SJCRH30 (cell line): ENCODE measurements around the gene RYR2. TPM values are rescaled to one million over a fixed set of nuclear protein-coding genes. Genes with fewer than 3 reads are reported as not detected.

Experiments
- DNase-seq, 2 experiments: peaks; one replicate each; pipeline ENCODE4 v3.0.0-alpha.2; 2015 to 2020
- H3K27ac ChIP-seq: fragments of 250-450 bp; sonication (Bioruptor Pico); 2 replicates; pipeline ENCODE4 v1.5.1; 2020; ENCODE audit warnings: mild to moderate bottlenecking, moderate library complexity
- H3K27me3 ChIP-seq: fragments of 250-450 bp; sonication (Bioruptor Pico); 2 replicates; pipeline ENCODE4 v1.5.1; 2020; ENCODE audit warnings: mild to moderate bottlenecking, moderate library complexity
- H3K36me3 ChIP-seq: fragments of 250-450 bp; sonication (Bioruptor Pico); 2 replicates; pipeline ENCODE4 v1.5.1; 2020; ENCODE audit warnings: mild to moderate bottlenecking, moderate library complexity
- H3K4me1 ChIP-seq: fragments of 250-450 bp; sonication (Bioruptor Pico); 2 replicates; pipeline ENCODE4 v1.5.1; 2020; ENCODE audit warnings: mild to moderate bottlenecking, moderate library complexity
- H3K4me3 ChIP-seq: fragments of 250-450 bp; sonication (Bioruptor Pico); 2 replicates; pipeline ENCODE4 v1.5.1; 2020; ENCODE audit warnings: mild to moderate bottlenecking, moderate library complexity
- H3K9me3 ChIP-seq: fragments of 250-450 bp; sonication (Bioruptor Pico); replicated peaks from 2 replicates; pipeline ENCODE4 v1.5.1; 2020; ENCODE audit warnings: mild to moderate bottlenecking, moderate library complexity
- total RNA-seq: library from RNA; depleted of rRNA; stranded (reverse); fragments of >200 nt; shearing (Covaris generic); gene quantifications from 2 replicates; pipeline ENCODE4 v1.2.3, GENCODE V29; 2014

RYR2 gene
- total RNA-seq, 1 experiment from 2014 or later = 1.3 TPM

DNA sequence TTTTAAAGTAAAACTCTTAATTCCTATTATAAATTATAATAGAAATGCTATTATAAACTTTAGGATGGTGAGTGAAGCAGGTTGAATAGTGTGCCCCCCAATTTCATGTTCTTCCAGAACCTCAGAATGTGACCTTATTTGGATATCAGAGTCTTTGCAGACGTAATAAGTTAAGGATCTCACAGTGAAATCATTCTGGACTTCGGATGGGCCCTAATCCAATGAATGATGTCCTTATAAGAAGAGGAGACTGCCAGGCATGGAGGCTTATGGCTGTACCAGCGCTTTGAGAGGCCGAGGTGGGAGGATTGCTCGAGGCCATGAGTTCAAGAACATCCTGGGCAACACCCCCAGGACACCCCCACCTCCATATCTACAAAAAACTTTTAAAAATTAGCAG, 28.4 kb upstream of the RYR2 start:
- no peak for DNase-seq
- Histone ChIP-seq H3K4me3 (no peak overlapping the region), H3K9me3 (no peaks in the 10 kb centered on the region), H3K4me1 (no peaks in the 10 kb centered on the region), H3K27ac (no peak overlapping the region), H3K36me3 (no peaks in the 10 kb centered on the region), H3K27me3 (no peaks in the 10 kb centered on the region; the same call in 1 of the 2 replicates)

DNA sequence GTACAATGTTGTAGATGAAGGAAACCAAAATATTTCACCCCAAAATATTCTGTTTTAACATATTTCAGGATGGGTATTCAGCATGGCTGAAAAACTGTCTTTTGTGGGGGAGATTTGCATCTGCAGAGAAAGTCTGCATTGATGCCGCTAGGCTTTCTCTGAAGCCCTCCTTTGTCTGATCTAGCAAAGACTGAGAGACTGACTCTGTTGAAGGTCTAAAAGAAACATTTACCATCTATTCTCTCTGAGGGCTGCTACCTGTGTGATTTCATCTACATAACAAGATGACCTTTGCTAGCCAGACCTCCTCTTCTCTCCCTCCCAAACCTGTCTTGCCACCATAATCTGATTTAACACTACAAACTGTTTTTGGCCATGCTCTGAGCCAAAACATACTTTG, 25.4 kb upstream of the RYR2 start:
- Histone ChIP-seq H3K9me3 (no peaks in the 10 kb centered on the region), H3K27ac (no peak overlapping the region), H3K36me3 (no peaks in the 10 kb centered on the region), H3K4me1 (no peaks in the 10 kb centered on the region), H3K27me3 (no peaks in the 10 kb centered on the region), H3K4me3 (no peak overlapping the region)
- no peak for DNase-seq

DNA sequence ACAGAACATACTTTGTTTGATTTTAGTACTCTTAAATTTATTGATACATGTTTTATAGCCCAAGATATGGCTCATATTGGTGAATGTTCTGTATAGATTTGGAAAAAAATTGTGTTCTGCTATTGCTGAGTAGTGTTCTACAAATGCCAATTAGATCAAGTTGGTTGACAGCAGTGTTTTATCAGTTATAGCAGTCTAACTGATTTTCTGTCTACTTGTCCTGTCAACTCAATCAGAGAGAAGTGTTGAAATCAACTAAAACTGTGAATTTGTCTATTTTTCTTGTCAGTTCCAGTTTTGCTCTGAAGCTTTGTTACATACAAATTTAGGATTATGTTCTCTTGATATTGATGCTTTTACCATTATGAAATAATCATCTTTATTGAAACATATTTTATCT, 23.1 kb upstream of the RYR2 start:
- H3K27me3 ChIP-seq = no peaks in the 10 kb centered on the region
- no peaks in the 10 kb centered on the region for H3K36me3 ChIP-seq
- no peaks in the 10 kb centered on the region for H3K4me1 ChIP-seq
- no peak overlapping the region for H3K27ac ChIP-seq
- no peaks in the 10 kb centered on the region for H3K9me3 ChIP-seq
- DNase-seq = no peak
- H3K4me3 ChIP-seq = no peak overlapping the region

DNA sequence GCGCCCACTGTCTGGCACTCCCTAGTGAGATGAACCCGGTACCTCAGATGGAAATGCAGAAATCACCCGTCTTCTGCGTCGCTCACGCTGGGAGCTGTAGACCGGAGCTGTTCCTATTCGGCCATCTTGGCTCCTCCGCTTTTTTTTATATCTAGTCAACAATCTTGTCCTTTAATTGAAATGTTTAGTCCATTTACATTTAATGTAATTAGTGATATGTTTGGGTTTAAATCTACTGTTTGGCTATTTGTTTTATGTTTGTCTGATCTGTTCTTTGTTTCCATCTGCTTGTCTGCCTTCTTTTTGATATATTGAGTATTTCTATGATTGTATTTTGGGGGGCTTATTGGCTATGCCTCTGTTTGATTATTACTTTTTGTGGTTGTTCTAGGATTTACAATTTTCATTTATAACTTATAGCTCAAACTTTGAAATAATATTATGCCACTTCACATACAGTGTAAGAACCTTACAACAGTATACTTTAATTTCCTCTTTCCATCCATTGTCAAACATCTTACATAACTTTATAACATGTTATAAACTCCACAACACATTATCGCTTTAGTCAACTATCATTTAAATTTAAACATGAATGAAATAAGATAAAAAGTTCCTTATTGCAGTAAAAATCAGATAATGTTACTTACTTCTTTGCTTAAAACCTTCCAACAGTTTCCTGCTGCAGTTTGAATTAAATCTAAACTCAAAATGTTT, 16.5 kb upstream of the RYR2 start:
- no peak for DNase-seq
- Histone ChIP-seq H3K27me3 (no peaks in the 10 kb centered on the region), H3K36me3 (no peaks in the 10 kb centered on the region), H3K4me3 (no peak overlapping the region), H3K27ac (no peak overlapping the region), H3K4me1 (no peaks in the 10 kb centered on the region), H3K9me3 (no peaks in the 10 kb centered on the region)

DNA sequence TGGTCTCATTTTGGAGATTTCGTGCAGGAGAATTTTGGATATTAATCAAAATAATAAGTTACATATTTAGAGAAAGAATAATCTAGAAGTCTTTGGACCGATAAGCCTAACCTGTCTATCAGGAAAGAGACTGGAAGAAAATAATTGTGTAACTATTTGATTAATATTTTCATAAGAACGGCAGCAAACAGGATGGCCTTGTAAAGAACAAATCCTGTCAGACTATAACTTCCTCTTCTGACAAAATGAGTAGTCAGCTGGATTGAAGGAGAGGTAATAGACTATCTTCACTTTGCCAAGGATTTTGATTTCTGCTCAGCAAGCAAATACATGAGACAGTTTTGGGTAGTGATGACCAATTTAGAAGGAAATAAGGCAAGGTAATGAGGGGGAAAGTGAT, 12.7 kb upstream of the RYR2 start:
- Histone ChIP-seq H3K9me3 (no peaks in the 10 kb centered on the region), H3K27me3 (no peaks in the 10 kb centered on the region), H3K27ac (no peak overlapping the region), H3K36me3 (no peaks in the 10 kb centered on the region), H3K4me1 (no peaks in the 10 kb centered on the region), H3K4me3 (no peak overlapping the region)
- no peak for DNase-seq

DNA sequence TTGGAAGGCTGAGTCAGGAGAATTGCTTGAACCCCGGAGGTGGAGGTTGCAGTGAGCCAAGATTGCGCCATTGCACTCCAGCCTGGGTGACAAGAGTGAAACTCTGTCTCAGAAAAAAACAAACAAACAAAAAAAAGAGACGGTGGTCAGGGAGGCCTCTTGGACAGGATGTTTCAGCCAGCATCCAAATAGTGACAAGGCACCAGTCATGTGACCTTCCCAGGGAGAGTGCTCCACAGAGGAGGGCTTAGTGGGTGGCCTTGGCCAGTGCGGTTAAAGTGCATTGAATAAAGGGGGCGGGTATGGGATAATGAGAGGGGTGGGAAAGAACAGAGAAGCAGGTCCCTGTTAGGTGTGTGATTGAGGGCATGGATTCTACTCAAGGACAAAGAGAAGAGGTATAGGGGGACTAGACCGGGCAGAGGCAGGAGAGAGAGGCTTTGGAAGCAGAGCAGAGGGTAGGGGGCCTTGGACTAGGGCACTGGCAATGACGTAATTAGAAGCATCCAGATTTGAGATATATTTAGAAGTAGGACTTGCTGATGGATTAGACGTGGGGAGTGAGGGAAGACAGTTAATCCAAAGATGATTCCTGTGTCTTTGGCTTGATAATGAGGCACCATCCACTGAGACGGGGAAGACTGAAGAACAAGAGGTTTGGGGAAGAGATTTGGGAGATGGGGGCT, 12.0 kb upstream of the RYR2 start:
- no peaks in the 10 kb centered on the region for H3K36me3 ChIP-seq

DNA sequence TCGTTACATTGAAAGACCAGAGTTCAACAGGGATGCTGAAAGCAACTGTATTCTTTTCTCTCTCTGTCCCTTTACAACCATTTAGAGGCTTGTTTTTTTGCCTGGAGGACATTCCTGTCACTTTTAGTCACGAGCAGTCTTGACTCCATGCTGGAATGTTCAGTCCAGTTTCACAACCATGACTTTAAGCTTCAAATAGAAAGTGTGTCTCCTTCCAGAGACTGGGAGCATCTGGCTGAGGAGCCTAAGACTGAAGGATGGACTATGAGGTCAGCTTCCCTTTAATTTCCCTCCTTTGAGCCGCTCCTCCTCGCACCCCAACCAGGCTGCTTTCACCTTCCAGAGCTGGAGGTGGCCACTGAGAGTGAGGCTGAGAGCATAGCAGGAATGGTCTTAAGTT, 10.5 kb upstream of the RYR2 start:
- H3K27me3 ChIP-seq = no peaks in the 10 kb centered on the region
- no peak overlapping the region for H3K4me3 ChIP-seq
- H3K4me1 ChIP-seq = no peaks in the 10 kb centered on the region
- no peak overlapping the region for H3K27ac ChIP-seq
- no peaks in the 10 kb centered on the region for H3K9me3 ChIP-seq
- no peak for DNase-seq
- H3K36me3 ChIP-seq = no peaks in the 10 kb centered on the region

More for the DNA sequence above, 12.0 kb upstream of the RYR2 start:
- Histone ChIP-seq H3K9me3 (no peaks in the 10 kb centered on the region), H3K27ac (no peak overlapping the region), H3K4me1 (no peaks in the 10 kb centered on the region), H3K27me3 (no peaks in the 10 kb centered on the region), H3K4me3 (no peak overlapping the region)
- DNase-seq = no peak

DNA sequence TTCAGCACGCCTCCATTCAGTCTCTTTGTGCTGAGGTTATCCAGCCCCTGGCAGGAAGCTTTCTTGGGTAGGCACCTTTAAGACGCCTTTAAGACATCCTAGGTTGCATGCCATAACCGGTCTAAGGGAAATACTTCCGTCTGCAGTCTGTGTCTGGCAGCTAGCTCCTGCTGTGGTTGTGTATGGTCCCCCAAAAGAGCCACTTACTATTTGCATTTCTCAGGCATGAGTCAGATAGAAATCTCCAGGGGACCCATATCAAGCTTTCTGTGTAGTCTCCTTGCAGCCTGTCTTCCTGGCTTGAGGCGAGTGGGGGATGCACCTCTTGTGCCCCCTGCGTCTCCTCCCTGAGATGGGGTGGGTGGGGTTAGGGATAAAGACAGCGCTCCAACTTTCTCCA, 10.0 kb upstream of the RYR2 start:
- H3K27me3 ChIP-seq = no peaks in the 10 kb centered on the region
- no peak overlapping the region for H3K27ac ChIP-seq
- H3K4me3 ChIP-seq = no peak overlapping the region
- DNase-seq = no peak
- H3K4me1 ChIP-seq = no peaks in the 10 kb centered on the region
- no peaks in the 10 kb centered on the region for H3K9me3 ChIP-seq
- no peaks in the 10 kb centered on the region for H3K36me3 ChIP-seq

DNA sequence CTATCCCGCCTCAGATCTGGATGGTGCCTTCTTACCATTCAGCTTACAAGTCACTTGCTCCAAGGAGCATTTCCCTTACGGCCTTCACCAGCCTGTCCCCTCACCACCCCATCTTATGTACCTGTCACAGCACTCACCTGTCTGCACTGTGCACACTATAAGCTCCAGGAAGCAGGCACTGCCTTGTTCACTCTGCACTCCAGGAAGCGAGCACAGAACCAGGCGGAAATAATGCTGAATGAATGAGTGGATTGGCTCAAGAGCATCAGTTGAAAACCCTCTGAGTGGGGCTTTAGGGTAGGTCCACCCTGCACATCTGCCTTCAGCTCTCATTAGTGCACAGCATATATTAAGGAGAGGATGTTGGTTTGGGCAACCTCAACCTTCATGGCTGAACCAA, 8.9 kb upstream of the RYR2 start:
- DNase-seq = no peak
- no peak overlapping the region for H3K27ac ChIP-seq
- no peaks in the 10 kb centered on the region for H3K36me3 ChIP-seq
- no peak overlapping the region for H3K4me3 ChIP-seq
- no peaks in the 10 kb centered on the region for H3K9me3 ChIP-seq
- no peaks in the 10 kb centered on the region for H3K27me3 ChIP-seq
- no peaks in the 10 kb centered on the region for H3K4me1 ChIP-seq

DNA sequence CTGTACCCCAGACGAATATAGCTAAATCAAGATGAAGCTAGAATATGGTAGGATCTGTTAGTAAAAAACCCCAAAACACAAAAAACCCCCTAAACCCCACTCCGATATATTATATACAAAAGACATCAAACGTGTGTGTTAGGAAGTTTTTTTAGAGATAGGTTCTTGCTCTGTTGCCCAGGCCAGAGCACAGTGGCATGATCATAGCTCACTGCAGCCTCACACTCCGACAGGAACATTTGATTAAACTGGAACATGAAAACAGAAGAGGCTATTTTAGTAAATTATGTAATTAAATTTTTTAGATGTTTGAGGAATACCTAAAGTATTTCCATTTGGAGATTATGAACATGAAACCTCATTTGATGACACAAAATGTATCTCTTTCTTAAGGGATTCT, 8.2 kb upstream of the RYR2 start:
- H3K27me3 ChIP-seq = no peaks in the 10 kb centered on the region
- H3K4me1 ChIP-seq = no peaks in the 10 kb centered on the region
- no peaks in the 10 kb centered on the region for H3K9me3 ChIP-seq
- no peaks in the 10 kb centered on the region for H3K36me3 ChIP-seq
- H3K27ac ChIP-seq = no peak overlapping the region
- H3K4me3 ChIP-seq = no peak overlapping the region
- no peak for DNase-seq

DNA sequence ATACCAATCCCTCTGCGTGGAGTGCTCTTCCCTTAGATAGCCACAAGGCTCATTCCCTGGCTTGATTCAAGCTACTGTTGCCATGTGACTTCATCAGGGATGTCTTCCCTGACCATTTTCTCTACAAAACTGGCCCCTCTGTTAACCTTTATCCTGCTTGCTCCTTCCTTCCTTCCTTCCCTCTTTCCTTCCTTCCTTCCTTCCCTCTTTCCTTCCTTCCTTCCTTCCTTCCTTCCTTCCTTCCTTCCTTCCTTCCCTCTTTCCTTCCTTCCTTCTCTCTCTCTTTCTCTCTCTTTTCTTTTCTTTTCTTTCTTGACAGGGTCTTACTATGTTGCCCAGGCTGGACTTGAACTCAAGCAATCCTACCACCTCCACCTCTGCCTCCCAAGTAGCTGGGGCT, 6.2 kb upstream of the RYR2 start:
- no peak for DNase-seq
- H3K4me3 ChIP-seq = no peak overlapping the region
- no peaks in the 10 kb centered on the region for H3K27me3 ChIP-seq
- no peaks in the 10 kb centered on the region for H3K4me1 ChIP-seq
- no peak overlapping the region for H3K27ac ChIP-seq
- no peaks in the 10 kb centered on the region for H3K9me3 ChIP-seq
- H3K36me3 ChIP-seq = no peaks in the 10 kb centered on the region

DNA sequence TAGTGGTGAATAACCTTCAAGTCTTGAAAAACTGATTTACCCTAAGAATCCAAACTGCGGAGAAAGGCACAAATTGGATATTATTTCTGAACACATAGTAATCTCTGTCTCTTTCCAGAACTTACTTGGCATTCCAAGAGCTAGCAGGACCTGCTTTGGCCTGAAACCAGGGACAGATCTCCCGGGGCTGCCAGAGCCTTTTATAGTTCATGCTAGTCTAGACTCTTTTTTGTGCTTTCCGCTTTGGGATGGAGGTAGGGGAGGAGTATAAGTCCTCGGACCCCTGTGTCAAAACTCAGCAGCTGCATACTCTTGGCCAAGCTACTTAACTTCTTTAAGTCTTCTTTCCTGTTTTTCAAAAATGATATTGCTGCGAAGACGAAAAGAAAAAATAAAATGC, 3.8 kb upstream of the RYR2 start:
- no peaks in the 10 kb centered on the region for H3K36me3 ChIP-seq
- no peak for DNase-seq
- no peak overlapping the region for H3K4me3 ChIP-seq
- H3K27ac ChIP-seq = no peak overlapping the region
- no peaks in the 10 kb centered on the region for H3K9me3 ChIP-seq
- no peaks in the 10 kb centered on the region for H3K27me3 ChIP-seq
- no peaks in the 10 kb centered on the region for H3K4me1 ChIP-seq

DNA sequence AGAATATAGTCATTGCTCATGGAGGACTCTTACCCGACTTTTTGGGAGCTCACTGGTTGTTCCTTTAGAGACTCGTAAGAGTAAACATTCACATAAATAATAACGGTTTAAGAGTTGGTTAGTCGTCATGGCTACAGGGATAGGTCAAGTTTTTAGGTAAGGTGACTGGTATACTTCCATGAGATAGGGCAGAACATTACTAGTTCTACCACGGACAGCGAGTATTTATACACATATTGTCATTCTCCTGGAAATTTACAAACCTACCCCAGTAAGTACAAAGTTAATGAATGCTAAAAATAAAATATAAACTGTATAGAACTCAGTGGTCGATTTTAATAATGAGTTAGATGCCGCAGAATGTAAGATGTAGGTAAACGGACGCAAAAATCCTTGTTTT, 1.2 kb upstream of the RYR2 start:
- no peak overlapping the region for H3K4me3 ChIP-seq
- H3K27ac ChIP-seq = no peak overlapping the region

DNA sequence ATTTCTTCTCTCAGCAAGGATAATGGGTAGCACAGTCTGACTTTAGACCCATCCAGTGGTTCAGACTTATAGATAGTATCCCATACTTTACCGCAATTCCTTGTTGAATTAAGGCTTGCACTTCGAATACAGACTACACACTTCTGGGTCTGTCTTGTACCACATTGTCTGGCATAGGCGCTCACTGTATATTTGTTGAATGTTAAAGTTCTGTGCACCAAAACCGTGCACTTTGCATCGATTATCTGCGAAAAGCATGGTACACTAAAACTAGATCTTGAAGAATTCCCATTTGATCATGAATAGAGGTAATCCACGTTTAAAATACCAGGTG, 556 bp upstream of the RYR2 start:
- Histone ChIP-seq H3K27ac (no peak overlapping the region), H3K9me3 (no peaks in the 10 kb centered on the region), H3K4me1 (no peaks in the 10 kb centered on the region), H3K36me3 (no peaks in the 10 kb centered on the region), H3K27me3 (no peaks in the 10 kb centered on the region), H3K4me3 (no peak overlapping the region)
- no peak for DNase-seq

More for the DNA sequence above, 1.2 kb upstream of the RYR2 start:
- DNase-seq = no peak
- H3K27me3 ChIP-seq = no peaks in the 10 kb centered on the region
- no peaks in the 10 kb centered on the region for H3K36me3 ChIP-seq
- no peaks in the 10 kb centered on the region for H3K9me3 ChIP-seq
- no peaks in the 10 kb centered on the region for H3K4me1 ChIP-seq

DNA sequence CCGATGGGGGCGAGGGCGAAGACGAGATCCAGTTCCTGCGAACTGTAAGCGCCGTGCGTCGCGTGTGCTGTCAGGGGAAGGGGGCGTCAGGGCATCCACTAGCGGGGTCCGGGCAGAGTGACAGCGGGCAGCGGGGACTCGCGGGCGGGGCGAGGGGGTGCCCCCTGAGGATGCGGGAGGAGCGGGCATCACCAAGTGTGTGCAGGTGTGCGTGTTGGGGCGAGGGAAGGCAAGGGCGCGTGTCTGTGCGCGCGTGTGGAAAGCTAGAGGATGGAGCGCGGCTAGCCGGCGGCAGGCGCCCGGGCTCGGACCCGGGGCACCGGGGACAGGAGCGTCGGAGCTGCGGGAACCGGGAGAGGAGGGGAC, 525 bp downstream of the RYR2 start:
- no peak for DNase-seq
- Histone ChIP-seq H3K9me3 (no peaks in the 10 kb centered on the region), H3K4me1 (no peaks in the 10 kb centered on the region), H3K36me3 (no peaks in the 10 kb centered on the region), H3K4me3 (no peak overlapping the region), H3K27me3 (no peaks in the 10 kb centered on the region), H3K27ac (no peak overlapping the region)

DNA sequence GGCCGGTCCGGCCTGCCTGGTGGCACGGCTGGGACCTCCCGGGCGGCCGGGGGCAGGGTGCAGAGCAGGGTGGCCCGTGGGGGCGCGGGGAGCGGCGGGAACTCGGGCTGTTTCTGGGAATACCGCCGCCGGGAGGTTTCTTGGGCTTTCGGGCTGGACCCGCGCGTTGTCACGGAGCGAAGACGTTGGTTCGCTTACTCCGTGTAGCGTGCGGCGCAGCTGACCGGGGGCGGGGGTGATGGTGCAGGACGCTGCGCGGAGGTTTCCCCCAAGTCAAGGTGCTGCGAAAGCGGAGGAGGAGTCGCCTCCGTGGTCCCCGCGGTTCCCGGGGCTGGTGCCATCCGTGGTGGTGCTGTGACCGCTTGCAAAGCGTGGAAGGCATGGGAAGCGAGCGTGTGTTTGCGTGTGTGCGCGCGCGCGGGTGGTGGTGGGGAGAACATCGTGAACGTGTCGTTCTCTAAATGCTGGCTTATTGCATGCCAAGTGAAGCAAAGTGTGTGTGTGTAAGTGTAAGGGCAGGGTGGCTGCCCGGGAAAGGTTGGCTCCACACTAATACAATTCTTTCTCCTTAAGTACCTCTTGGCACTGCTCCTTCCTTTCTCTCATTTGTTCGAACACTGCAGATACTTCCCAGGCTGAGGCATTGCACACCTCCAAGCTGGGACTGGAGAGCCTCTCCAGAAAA, 1.1 kb downstream of the RYR2 start:
- Histone ChIP-seq H3K36me3 (no peaks in the 10 kb centered on the region), H3K27me3 (no peaks in the 10 kb centered on the region), H3K4me1 (no peaks in the 10 kb centered on the region), H3K9me3 (no peaks in the 10 kb centered on the region), H3K27ac (no peak overlapping the region), H3K4me3 (no peak overlapping the region)
- DNase-seq = no peak
